GM18508 (cell line): ENCODE results near the gene PRR20G.

Source experiments
- ATAC-seq: cut with Tn5 transposase; IDR thresholded peaks from one replicate; pipeline ENCODE4 v1.9.1; 2021; ENCODE audit warnings: moderate number of reproducible peaks; ENCODE audit not compliant: insufficient read depth, unreplicated experiment

PRR20G gene

DNA sequence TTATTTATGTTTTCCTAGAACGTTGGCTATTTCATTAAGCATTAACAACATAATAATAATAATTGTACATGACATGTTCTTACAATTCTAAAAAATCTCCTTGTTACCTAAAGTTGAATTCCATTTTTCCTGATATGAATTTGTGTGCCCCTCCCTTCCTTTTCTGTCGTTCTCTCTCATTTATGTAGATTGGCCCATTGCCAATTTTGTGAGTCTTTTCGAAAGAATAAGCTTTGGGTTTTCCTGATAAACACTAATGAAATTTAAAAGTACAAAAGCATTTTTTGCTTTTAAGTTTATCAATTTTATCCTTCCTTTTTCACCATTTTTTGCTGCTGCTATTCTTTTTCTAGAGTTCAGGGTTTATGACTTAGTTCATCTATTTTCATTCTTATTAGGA lies 50.0 kb downstream of the PRR20G start:
- no peak for ATAC-seq

DNA sequence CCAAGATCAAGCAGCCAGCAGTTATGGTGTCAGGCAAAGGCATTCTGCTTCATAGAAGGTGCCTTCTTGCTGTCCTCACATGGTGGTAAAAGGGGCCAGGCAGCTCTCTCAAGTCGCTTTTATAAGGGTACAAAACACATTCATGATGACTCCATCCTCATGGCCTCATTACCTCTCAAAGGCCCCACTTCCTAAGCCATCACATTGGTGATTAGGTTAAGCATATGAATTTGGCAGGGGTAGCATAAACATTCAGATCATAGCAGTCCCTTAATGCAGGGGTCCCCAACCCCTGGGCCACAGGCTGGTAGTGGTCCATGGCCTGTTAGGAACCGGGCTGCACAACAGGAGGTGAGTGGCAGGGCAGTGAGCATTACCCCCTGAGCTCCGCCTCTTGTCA lies 52.1 kb downstream of the PRR20G start:
- ATAC-seq: no peak

DNA sequence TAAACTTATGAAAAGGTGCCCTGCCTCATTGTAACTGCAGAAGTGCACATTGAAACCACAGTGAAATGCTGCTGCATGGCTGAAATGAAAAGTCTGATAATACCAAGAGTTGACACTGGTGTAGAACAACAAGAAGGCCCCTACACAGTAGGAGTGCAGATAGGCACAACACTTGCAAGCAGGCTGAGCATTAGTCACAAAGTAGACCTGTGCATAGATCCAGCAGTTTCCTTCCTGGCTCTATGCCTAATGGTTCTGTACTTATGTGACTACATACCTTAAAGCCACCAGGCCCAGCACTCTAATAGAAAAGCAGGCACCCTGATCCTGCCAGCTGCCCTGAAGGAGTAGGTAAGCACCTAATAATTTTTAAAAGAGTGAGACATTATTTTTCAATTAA lies 53.1 kb downstream of the PRR20G start:
- ATAC-seq: no peak
